HT-29 (cell line): ENCODE data around the gene CLDN25. TPM values are rescaled to one million over a fixed set of nuclear protein-coding genes. Genes with fewer than 3 reads are reported as not detected.

Experiments used
- DNase-seq: peaks from one replicate; pipeline ENCODE4 v3.0.0-alpha.2; 2015; ENCODE audit warnings: low spot score
- small RNA-seq: library from RNA; depleted of rRNA; stranded (forward); fragments of <200 nt; gene quantifications from one replicate; pipeline ENCODE3, GENCODE V24; 2014
- total RNA-seq: library from RNA; depleted of rRNA; stranded (reverse); fragments of >200 nt; shearing (Covaris generic); gene quantifications from 2 replicates; pipeline ENCODE4 v1.2.3, GENCODE V29; 2014; rRNA removed

The CLDN25 gene
- total RNA-seq, 1 experiment from 2014 or later, result not detected

DNA sequence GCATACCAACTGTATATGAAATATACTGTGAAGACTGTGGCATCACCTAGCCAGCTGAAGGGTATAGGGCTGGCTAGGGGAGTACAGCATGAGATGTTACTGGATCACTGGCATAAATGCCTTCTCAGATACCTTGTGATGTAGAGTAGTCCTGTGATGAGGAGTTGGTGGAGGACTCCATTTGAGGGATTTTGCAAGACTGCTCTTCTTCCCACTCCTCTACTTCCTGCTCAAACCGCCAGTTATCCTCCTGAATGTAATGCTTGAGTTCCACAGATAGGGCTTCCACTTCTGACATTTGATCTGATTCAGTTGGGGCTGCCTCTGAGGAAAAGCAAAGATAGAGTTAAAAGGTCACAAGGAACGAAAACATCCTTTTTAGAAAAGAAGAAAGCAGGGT lies 29.3 kb downstream of the CLDN25 start:
- DNase-seq, result no peak

DNA sequence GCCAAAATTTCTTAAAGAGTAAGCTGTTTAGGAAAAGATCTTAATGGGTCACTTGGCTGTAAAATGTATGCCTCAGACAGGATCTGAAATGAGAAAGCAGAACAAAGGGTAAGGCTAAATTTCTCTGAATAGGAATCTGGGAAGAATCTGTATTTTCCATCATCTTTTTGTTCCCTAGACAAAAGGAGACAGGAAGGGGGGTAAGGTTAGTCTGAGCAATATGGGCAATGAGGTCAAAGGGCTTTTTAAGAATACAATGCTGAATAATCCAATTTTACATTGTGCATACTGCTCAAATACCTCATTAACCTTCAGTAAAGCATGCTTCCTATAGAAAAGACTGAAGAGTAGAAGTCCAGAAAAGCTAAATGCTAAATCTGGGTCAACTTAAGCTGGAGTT lies 34.6 kb downstream of the CLDN25 start:
- no peak for DNase-seq

DNA sequence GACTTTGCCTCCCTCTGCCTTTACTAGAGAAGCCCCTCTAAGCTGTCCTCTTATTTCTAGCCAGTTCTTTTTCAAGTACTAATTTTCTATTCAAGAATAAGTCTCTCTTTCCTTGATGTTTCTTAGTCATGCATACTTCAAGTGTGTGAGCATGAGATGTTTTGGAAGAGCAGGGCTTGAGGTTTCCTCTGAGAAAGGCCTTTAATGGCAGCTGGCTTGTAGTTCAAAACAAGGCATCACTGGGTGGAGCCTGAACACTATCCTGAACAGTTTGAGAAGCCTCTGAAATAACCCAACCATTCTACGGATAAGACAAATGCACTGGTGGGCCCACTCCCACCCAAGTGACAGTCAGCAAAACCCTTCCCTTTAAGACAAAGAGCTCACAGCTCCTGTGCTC lies 37.6 kb downstream of the CLDN25 start:
- no peak for DNase-seq

DNA sequence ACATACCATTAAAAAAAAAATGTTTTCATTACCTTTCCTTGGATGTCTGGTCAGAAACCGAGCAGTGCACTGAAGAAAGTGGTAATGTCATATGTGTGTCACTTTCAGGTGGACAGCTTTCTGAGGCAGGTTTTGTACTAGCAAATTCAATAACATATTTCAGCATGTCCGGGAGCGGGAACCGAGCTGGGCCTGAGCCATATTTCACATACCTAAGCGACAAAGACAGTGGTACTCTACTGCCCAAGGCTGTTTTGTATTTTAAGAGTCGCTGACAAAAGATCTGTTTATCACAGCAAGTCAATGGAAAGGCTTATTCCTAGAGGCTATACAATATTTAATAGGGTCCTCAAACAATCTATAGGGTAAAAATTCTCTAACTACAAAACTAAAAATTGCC lies 38.0 kb downstream of the CLDN25 start:
- DNase-seq, result no peak

DNA sequence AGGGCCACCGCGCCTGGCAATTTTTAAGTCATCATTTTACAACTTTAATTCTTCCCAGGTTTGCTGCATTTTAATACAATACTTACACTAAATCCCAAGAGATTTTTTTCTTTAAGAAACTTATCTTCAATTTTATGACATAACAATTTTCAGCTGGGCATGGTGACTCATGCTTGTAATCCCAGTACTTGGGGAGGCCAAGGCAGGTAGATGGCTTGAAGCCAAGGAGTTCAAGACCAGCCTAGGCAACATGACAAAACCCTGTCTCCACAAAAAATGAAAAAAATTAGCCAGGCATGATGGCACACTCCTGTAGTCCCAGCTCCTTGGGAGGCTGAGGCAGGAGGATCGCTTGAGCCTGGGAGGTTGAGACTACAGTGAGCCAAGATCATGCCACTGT lies 38.8 kb downstream of the CLDN25 start:
- no peak for DNase-seq

DNA sequence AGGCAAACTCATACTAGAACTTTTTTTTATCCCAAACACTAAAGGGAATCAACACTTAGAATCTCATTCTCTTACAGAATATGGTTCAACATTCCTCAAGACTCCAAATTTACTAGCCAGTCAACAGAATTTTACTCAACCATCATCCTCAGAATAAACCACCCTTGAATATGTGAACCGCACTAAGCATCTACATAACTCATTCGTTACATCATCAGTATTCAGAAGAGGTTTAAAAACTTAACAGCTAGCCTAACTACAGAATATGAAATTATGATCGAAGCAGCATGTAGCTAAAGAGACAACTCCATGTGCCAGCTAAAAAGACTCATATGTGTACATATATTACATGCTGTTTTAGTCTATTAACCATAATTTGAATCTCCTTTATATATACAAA lies 47.9 kb downstream of the CLDN25 start:
- no peak for DNase-seq

DNA sequence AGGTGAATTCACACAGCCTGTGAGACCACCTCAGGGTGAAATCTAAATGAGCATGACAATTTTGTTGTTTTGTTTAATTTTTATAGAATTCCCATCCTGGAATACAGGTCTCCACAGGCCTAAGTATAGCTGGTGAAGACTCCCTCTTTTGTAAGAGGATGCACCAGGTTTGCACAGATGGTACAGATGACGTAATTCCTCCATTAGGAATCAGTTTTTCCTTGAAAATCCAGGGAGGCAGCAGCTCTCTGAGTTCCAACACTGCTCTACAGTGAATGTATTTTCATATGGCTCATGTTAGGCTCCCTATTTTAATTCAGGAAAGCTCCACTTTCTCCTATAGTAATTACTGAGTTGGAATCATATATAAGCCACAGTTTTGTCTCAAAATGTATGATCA lies 48.6 kb downstream of the CLDN25 start:
- no peak for DNase-seq

DNA sequence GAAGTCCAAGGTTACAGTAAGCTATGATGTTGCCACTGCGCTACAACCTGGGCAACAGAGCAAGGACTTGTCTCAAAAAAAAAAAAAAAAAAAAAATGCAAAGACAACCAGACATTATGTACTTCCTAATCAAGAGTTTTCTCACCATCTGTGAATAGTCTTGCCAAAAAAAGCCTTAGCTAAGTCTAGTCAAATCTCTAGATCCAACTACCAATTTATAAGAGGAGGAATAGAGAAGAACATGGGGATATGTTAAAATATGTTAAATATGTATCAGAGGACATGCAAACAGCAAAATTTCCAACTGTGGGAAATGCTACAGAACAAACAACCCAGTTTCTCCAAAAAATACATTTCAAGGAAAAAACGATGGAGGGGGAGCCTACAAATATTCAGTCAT lies 50.2 kb downstream of the CLDN25 start:
- DNase-seq, result no peak

Small RNAs within 50 kb of the gene (small RNA-seq; reads per million reads assigned to genes)
- gene LRRC37A13P (not detected), gene RPS29P19 (not detected)

Other genes starting within 250 kb of the CLDN25 start
- 1.6 and 1.8 TPM in 2 replicates for gene TMPRSS5, start 73.5 kb upstream of the CLDN25 start, total RNA-seq
- gene ZW10, start 6.1 kb upstream of the CLDN25 start, total RNA-seq, result 12.3 and 13.4 TPM in 2 replicates
- gene USP28, start 95.8 kb downstream of the CLDN25 start, total RNA-seq, result 27.5 and 33.9 TPM in 2 replicates
- gene HTR3B, start 125.0 kb downstream of the CLDN25 start, total RNA-seq, result not detected in 2 replicates
- not detected in 2 replicates for gene HTR3A, start 195.3 kb downstream of the CLDN25 start, total RNA-seq